ENCODE data around the gene PDGFD. TPM values are rescaled to one million over a fixed set of nuclear protein-coding genes. Genes with fewer than 3 reads are reported as not detected.

Gene PDGFD
- total RNA-seq, 1 experiment from 2014 or later = 2.6 TPM

GRCh38 chr11:104011044-104011443 lies 152.9 kb downstream of the PDGFD start:
- POLR2A ChIA-PET = no interaction called here
- H3K9me3 Mint-ChIP-seq = no peaks in the 10 kb centered on the region
- no peak for ATAC-seq

GRCh38 chr11:104009744-104010143 lies 154.2 kb downstream of the PDGFD start:
- ATAC-seq (peak; percentile 39; the same call in 1 of the 2 replicates), DNase-seq (ENCODE audit: low spot score) (no peak)
- Mint-ChIP-seq H3K27me3 (ENCODE audit: low read depth) (no peaks in the 10 kb centered on the region), H3K27ac (peak overlapping the region; percentile 12; the same call in 1 of the 2 replicates), H3K36me3 (no peaks in the 10 kb centered on the region), H3K4me1 (peaks cover 6% of the 10 kb centered on the region), H3K4me3 (no peak overlapping the region), H3K9me3 (no peaks in the 10 kb centered on the region)
- ChIA-PET POLR2A (no interaction called here), CTCF (interaction anchor here (1.3 kb wide), 1 partner anchor 327 kb away, joined by 6 read pairs; no protein-coding TSS in a partner anchor)
- TF ChIP-seq ZBTB21 (CRISPR knock-in tag; IDR thresholded peaks at IDR 0.05; ENCODE audit: borderline replicate concordance) = no peak
- no peak for TF ChIP-seq ARID4B (CRISPR knock-in tag; IDR thresholded peaks at IDR 0.05; ENCODE audit: borderline replicate concordance)
- TF ChIP-seq USF2 (CRISPR knock-in tag; IDR thresholded peaks at IDR 0.05) = no peak
- TF ChIP-seq ESRRA (CRISPR knock-in tag; IDR thresholded peaks at IDR 0.05; ENCODE audit: borderline replicate concordance) = no peak
- no peak for TF ChIP-seq ZNF671 (CRISPR knock-in tag; IDR thresholded peaks at IDR 0.05)

More at GRCh38 chr11:104011044-104011443, 152.9 kb downstream of the PDGFD start:
- no peak overlapping the region for H3K4me3 Mint-ChIP-seq
- no peak for DNase-seq (ENCODE audit: low spot score)
- H3K36me3 Mint-ChIP-seq = no peaks in the 10 kb centered on the region
- no peak for TF ChIP-seq HMGA2 (CRISPR knock-in tag; IDR thresholded peaks at IDR 0.05)
- no peak for TF ChIP-seq ETV6 (CRISPR knock-in tag; IDR thresholded peaks at IDR 0.05)
- TF ChIP-seq ZNF121 (CRISPR knock-in tag; IDR thresholded peaks at IDR 0.05) = no peak
- TF ChIP-seq ZNF532 (CRISPR knock-in tag; IDR thresholded peaks at IDR 0.05; ENCODE audit: borderline replicate concordance) = no peak
- TF ChIP-seq GRHL2 (CRISPR knock-in tag; IDR thresholded peaks at IDR 0.05; ENCODE audit: insufficient replicate concordance, severe bottlenecking) = no peak
- no peak for TF ChIP-seq RORB (CRISPR knock-in tag; IDR thresholded peaks at IDR 0.05)
- no peak for TF ChIP-seq ELF4 (CRISPR knock-in tag; IDR thresholded peaks at IDR 0.05; ENCODE audit: low read depth)
- TF ChIP-seq JUN (CRISPR knock-in tag; IDR thresholded peaks at IDR 0.05) = no peak
- no peak for TF ChIP-seq NR3C1 (CRISPR knock-in tag; conservative IDR thresholded peaks at IDR 0.05; ENCODE audit: low read depth)
- TF ChIP-seq SOX15 (CRISPR knock-in tag; IDR thresholded peaks at IDR 0.05) = no peak
- no peak for TF ChIP-seq E2F5 (CRISPR knock-in tag; IDR thresholded peaks at IDR 0.05)
- no peak overlapping the region for H3K27ac Mint-ChIP-seq
- CTCF ChIA-PET = no interaction called here
- peaks cover 6% of the 10 kb centered on the region for H3K4me1 Mint-ChIP-seq
- H3K27me3 Mint-ChIP-seq (ENCODE audit: low read depth) = no peaks in the 10 kb centered on the region

Measured in WTC11 (cell line).